ENCODE data around the gene PRDX5.

The PRDX5 gene

GRCh38 chr11:64317961-64318765 is at the start of gene PRDX5:
Gene PRDX5 (plus strand): TSS chr11:64318121. CDS start chr11:64318216, 95 bp downstream.
- TF ChIP-seq TSHZ2 (CRISPR knock-in tag; IDR thresholded peaks at IDR 0.05), result no peak
- no peak for TF ChIP-seq ESRRG (CRISPR knock-in tag; IDR thresholded peaks at IDR 0.05)
- TF ChIP-seq PPARA (CRISPR knock-in tag; IDR thresholded peaks at IDR 0.05; ENCODE audit: borderline replicate concordance), result no peak
- TF ChIP-seq ZFP3 (CRISPR knock-in tag; IDR thresholded peaks at IDR 0.05), result no peak
- no peak for TF ChIP-seq OSR1 (CRISPR knock-in tag; IDR thresholded peaks at IDR 0.05)
- TF ChIP-seq ISL1 (CRISPR knock-in tag; IDR thresholded peaks at IDR 0.05), result no peak
- no peak for TF ChIP-seq GLIS3 (CRISPR knock-in tag; IDR thresholded peaks at IDR 0.05)
- no peak for TF ChIP-seq BACH2 (CRISPR knock-in tag; IDR thresholded peaks at IDR 0.05; ENCODE audit: borderline replicate concordance)
- no peak for TF ChIP-seq TCF4 (CRISPR knock-in tag; IDR thresholded peaks at IDR 0.05; ENCODE audit: borderline replicate concordance)
- no peak for TF ChIP-seq ZNF8 (CRISPR knock-in tag; IDR thresholded peaks at IDR 0.05)
- TF ChIP-seq ZNF565 (CRISPR knock-in tag; conservative IDR thresholded peaks at IDR 0.05; ENCODE audit: low read depth), result no peak
- ATAC-seq, result peak; percentile 86

GRCh38 chr11:64268893-64269539 is 48.9 kb upstream of the PRDX5 start:
- peak; percentile 8 for ATAC-seq
- no peak for TF ChIP-seq OSR1 (CRISPR knock-in tag; IDR thresholded peaks at IDR 0.05)
- no peak; the same call in 1 of the 2 replicates for TF ChIP-seq ESRRG (CRISPR knock-in tag; IDR thresholded peaks at IDR 0.05)
- no peak for TF ChIP-seq ZFP3 (CRISPR knock-in tag; IDR thresholded peaks at IDR 0.05)
- peak; percentile 60 for TF ChIP-seq PATZ1 (CRISPR knock-in tag; IDR thresholded peaks at IDR 0.05; ENCODE audit: borderline replicate concordance)

GRCh38 chr11:64269540-64270220 is 48.2 kb upstream of the PRDX5 start:
- peak; percentile 87 for ATAC-seq
- no peak for TF ChIP-seq TCF4 (CRISPR knock-in tag; IDR thresholded peaks at IDR 0.05; ENCODE audit: borderline replicate concordance)
- no peak for TF ChIP-seq TOX (CRISPR knock-in tag; IDR thresholded peaks at IDR 0.05; ENCODE audit: borderline replicate concordance)
- TF ChIP-seq GLIS3 (CRISPR knock-in tag; IDR thresholded peaks at IDR 0.05), result no peak
- TF ChIP-seq ESRRG (CRISPR knock-in tag; IDR thresholded peaks at IDR 0.05), result no peak
- no peak for TF ChIP-seq RARB (CRISPR knock-in tag; IDR thresholded peaks at IDR 0.05)
- TF ChIP-seq CSDC2 (CRISPR knock-in tag; IDR thresholded peaks at IDR 0.05), result no peak
- no peak for TF ChIP-seq ZC3H10 (CRISPR knock-in tag; IDR thresholded peaks at IDR 0.05)
- no peak for TF ChIP-seq POU6F1 (CRISPR knock-in tag; IDR thresholded peaks at IDR 0.05; ENCODE audit: borderline replicate concordance, low read depth)
- peak; percentile 17; the same call in 1 of the 2 replicates for TF ChIP-seq TSHZ2 (CRISPR knock-in tag; IDR thresholded peaks at IDR 0.05)
- TF ChIP-seq ZNF70 (CRISPR knock-in tag; IDR thresholded peaks at IDR 0.05), result no peak
- no peak for TF ChIP-seq CREB5 (CRISPR knock-in tag; IDR thresholded peaks at IDR 0.05; ENCODE audit: low read depth)
- TF ChIP-seq CSRNP3 (CRISPR knock-in tag; IDR thresholded peaks at IDR 0.05), result no peak
- peak; percentile 64; the same call in 1 of the 2 replicates for TF ChIP-seq PATZ1 (CRISPR knock-in tag; IDR thresholded peaks at IDR 0.05; ENCODE audit: borderline replicate concordance)

Data from SK-N-SH treated with all-trans-retinoic acid at 6 μM for 48 hours (cell line).